Measurements from ENCODE around the gene SHROOM4.

Gene SHROOM4

DNA sequence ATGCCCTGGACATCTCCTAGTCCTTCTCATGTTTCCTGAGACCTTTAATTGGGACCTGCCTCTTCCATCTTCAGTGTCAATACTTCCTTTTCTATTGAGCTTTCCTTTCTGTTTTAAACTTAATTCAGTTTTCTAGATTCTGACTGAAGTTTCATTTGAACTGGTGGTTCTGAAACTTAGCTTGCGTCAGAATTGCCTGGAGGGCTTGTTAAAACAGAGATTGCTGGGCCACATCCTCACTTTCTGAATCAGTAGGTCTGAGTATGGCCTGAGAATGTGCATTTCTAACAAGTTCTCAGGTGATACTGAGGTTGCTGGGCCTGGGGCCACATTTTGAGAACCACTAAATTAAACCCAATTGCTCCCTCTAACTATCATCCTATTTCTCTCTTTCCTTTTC lies 191.2 kb downstream of the SHROOM4 start:
- no peak overlapping the region for H3K27ac Mint-ChIP-seq
- no peaks in the 10 kb centered on the region for H3K4me1 Mint-ChIP-seq
- no peaks in the 10 kb centered on the region for H3K9me3 Mint-ChIP-seq
- no peaks in the 10 kb centered on the region for H3K36me3 Mint-ChIP-seq
- H3K27me3 Mint-ChIP-seq = peaks cover 3% of the 10 kb centered on the region
- no peak overlapping the region for H3K4me3 Mint-ChIP-seq

DNA sequence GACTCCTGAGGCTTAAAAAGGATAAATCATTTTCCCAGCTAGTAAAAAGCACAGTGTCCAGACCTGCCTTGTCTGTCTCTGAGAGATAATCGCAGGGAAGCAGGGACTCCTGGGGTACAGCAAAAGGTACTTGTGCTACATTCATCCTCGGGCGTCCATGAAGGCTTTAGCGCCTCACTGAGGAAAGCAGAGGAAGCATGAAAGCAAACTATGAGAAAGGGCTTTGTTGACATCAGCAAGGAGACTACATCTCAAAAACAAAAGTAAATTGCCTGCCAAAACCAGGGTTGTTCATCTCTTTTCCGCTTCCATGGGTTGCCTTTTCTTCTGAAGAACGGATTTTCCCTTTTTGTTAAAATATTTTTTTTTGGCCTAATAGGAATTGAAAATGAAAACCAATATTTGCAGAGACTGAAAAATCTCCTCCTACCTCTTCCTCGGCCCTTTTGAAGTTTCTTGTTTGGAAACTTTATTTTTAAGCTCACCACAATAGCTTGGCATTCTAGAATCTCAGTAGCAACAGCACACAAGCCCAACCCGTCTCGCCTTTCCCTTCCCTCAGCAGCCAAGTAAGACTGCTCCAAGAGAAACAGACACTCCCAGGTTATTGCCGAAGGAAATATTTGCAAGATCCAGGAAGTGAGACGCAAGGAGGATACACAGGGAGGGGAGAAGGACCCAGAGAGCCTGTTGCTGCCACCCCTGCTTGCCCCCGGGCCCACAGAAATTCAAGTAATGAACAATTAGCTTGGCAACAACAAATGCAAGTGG lies 195.0 kb downstream of the SHROOM4 start:
- peaks cover 4% of the 10 kb centered on the region for H3K27me3 Mint-ChIP-seq
- no peaks in the 10 kb centered on the region for H3K4me1 Mint-ChIP-seq
- H3K36me3 Mint-ChIP-seq = no peaks in the 10 kb centered on the region
- H3K9me3 Mint-ChIP-seq = no peaks in the 10 kb centered on the region
- H3K4me3 Mint-ChIP-seq = no peak overlapping the region
- no peak overlapping the region for H3K27ac Mint-ChIP-seq

DNA sequence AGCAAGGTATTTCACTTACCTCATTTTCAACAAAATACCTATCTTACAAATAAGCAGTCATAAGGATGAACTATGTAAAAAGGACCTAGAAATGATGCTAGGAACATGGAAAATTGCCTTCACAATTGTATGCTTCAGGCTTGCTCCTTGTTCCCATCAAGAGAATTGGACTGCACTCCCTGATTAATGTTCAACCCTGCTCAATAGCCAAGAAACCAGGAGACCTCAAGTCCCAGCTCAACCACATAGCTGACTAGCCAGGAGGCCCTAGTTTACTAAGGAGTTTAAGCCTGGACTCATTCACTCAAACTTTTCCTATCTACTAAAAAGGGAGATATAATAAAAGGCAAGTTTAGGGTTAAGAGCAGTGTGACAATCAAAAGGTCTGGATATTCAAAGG lies 196.8 kb downstream of the SHROOM4 start:
- Mint-ChIP-seq H3K4me3 (no peak overlapping the region), H3K27ac (no peak overlapping the region), H3K27me3 (peaks cover 4% of the 10 kb centered on the region), H3K9me3 (no peaks in the 10 kb centered on the region), H3K36me3 (no peaks in the 10 kb centered on the region), H3K4me1 (no peaks in the 10 kb centered on the region)

DNA sequence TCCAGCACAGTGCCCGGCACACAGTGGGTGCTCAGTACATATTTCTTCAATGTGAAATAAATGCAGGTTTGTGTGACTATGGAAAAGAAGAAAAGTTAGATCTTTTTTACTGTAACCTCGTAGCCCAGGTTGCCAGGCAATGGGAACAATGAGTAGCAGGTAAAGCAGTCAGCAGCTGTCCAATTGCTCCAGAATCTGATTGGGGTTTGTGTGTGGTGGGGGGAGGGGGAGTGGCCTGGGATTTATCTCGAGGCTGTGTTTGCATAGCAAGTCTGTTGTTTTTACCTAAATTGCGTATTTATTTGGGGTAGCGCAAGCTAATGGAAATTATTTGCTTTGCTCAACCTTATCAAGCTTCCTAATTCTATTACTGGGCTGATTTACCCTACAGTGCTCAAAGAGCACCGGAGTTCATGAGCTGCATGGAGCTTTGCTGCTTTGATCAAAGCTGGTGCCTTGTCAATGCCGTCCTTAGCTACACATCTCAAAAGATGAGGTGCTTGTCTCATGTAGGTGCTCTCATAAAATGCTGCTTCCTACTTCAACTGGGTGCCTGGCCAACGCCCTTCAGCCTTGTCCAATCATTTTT lies 198.3 kb downstream of the SHROOM4 start:
- Mint-ChIP-seq H3K4me1 (no peaks in the 10 kb centered on the region), H3K36me3 (no peaks in the 10 kb centered on the region), H3K27ac (no peak overlapping the region), H3K27me3 (peaks cover 4% of the 10 kb centered on the region), H3K4me3 (no peak overlapping the region), H3K9me3 (no peaks in the 10 kb centered on the region)

DNA sequence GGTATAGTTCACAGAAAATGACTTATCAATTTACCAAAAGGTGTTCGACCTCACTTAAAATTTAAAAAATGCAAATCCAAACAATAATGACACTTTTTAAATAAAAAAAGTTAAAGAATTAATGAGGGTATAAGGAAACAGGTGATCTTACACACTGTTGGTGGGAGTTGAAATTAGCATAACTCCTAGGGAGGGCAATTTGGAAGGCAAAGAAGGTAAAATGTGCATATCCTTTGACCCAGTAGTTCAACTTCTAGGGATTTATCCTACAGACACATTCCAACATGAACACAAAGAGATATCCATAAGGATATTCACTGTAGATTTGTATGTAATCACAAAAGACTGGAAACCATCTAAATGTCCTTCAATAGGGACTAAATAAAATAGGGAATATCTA lies 199.5 kb downstream of the SHROOM4 start:
- peaks cover 3% of the 10 kb centered on the region for H3K27me3 Mint-ChIP-seq
- H3K27ac Mint-ChIP-seq = no peak overlapping the region
- no peak overlapping the region for H3K4me3 Mint-ChIP-seq
- no peaks in the 10 kb centered on the region for H3K9me3 Mint-ChIP-seq
- no peaks in the 10 kb centered on the region for H3K36me3 Mint-ChIP-seq
- no peaks in the 10 kb centered on the region for H3K4me1 Mint-ChIP-seq

DNA sequence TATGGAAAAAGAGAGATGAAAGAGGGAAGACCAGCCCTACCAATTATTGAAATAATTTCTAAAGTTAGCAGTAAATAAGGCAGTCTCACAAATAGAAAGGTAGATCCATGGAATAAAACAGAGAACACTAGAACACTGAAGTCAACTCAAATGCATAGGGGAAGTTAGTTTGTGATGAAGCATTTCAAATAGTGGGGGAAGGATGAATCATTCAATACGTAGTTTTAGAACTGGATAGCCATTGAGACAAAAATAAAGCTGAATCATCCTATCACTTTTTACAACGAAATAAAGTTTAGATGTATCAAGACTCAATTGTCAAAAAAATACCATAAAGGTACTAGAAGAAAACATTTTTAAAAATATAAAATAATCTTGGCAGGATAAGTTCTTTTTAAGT lies 200.1 kb downstream of the SHROOM4 start:
- no peaks in the 10 kb centered on the region for H3K4me1 Mint-ChIP-seq
- peaks cover 3% of the 10 kb centered on the region for H3K27me3 Mint-ChIP-seq
- no peak overlapping the region for H3K27ac Mint-ChIP-seq
- H3K9me3 Mint-ChIP-seq = no peaks in the 10 kb centered on the region
- H3K4me3 Mint-ChIP-seq = no peak overlapping the region
- H3K36me3 Mint-ChIP-seq = no peaks in the 10 kb centered on the region

DNA sequence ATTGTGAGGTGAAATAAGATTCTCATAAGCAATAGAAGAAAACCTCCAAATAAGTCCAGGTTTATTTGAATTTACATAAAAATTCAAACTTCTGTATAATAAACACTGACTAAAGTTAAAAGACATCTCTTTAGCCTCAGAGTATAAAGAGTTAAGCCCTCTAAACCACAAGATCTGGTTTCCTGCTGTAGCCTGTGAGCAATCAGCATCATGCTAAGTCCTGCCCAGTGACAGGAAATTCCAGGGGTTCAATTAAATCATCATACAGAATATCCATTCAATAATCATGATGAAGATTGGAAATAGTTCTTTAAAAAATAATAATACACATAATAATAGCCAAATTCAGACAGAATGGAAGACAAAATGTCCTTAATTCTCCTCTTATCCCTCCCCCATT lies 204.2 kb downstream of the SHROOM4 start:
- no peak overlapping the region for H3K27ac Mint-ChIP-seq
- H3K27me3 Mint-ChIP-seq = peaks cover 5% of the 10 kb centered on the region
- no peaks in the 10 kb centered on the region for H3K36me3 Mint-ChIP-seq
- no peaks in the 10 kb centered on the region for H3K4me1 Mint-ChIP-seq
- H3K4me3 Mint-ChIP-seq = no peak overlapping the region
- H3K9me3 Mint-ChIP-seq = no peaks in the 10 kb centered on the region

DNA sequence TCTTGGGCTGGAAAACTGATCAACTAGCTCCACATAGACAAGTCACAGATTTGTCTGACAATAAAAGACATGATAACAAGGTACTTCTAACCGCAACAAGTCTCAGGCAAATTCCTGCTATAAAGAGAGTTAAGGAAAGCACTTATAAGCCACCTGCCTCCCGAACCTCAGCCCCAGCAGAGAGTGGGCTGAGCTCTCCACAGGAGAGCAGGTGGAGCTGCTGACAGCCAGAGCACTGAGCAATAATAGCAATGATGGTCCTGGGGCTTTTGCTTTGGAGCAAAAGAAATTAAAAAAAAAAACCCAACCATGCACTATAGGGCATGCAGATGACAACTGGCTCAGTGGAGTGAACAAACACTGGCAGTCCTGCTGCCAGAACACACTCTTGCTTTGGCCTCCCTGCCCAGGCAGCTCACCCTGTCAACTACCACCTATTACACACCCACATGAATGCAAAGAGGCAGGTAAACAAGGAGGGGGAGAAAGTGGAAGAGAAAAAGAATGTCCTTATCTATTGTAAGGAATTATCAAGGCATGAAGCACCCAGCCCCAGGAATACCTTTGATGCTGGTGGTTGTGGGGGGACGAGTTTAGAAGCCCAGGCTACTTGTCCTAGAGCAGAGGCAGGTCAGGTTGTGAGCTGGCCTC lies 207.6 kb downstream of the SHROOM4 start:
- no peaks in the 10 kb centered on the region for H3K4me1 Mint-ChIP-seq
- no peak overlapping the region for H3K4me3 Mint-ChIP-seq
- H3K9me3 Mint-ChIP-seq = no peaks in the 10 kb centered on the region
- H3K36me3 Mint-ChIP-seq = no peaks in the 10 kb centered on the region
- no peak overlapping the region for H3K27ac Mint-ChIP-seq
- H3K27me3 Mint-ChIP-seq = peaks cover 3% of the 10 kb centered on the region

DNA sequence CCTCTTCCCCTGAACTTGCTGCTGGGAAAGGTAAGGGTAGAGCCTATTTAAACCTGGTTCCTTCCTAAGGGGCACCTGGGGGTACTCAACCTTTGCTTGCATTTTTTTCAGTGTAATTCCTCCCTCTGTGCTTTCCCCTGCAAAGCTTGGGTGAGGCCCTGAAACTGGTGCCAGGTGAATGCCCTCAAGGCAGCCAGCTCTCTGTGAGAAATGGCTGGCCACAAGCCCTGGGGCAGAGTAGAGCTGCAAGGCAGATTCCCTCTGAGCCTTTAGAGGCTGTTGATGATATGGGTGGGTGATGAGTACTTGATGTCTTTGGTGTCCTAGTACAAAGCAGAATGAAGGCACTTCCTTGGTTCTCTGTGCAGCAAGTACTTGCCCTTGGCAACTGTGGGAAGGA lies 217.9 kb downstream of the SHROOM4 start:
- Mint-ChIP-seq H3K36me3 (no peaks in the 10 kb centered on the region), H3K27ac (no peak overlapping the region), H3K4me3 (no peak overlapping the region), H3K9me3 (no peaks in the 10 kb centered on the region), H3K27me3 (peaks cover 1% of the 10 kb centered on the region), H3K4me1 (no peaks in the 10 kb centered on the region)

DNA sequence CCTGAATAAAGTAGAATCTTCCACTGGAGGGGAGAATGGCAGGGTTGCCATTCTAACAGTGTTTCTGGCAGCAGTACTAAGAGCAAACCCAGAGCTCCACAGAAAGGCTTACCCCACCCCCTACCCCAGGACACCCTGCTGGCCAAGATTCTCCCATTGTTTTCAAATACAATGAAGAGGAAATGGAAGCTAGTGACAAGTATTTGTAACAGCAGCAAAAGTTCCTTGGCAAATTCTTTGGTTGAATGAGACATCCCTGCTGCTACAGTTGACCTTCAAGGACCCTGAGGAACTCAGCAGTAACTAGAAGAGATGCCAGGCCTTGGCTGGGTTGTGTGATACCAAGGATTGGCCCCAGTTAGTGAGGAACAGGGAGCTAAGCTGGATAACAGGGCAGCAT lies 219.2 kb downstream of the SHROOM4 start:
- H3K36me3 Mint-ChIP-seq = no peaks in the 10 kb centered on the region
- H3K9me3 Mint-ChIP-seq = no peaks in the 10 kb centered on the region
- H3K27ac Mint-ChIP-seq = no peak overlapping the region
- no peak overlapping the region for H3K4me3 Mint-ChIP-seq
- no peaks in the 10 kb centered on the region for H3K4me1 Mint-ChIP-seq
- H3K27me3 Mint-ChIP-seq = peaks cover 1% of the 10 kb centered on the region

DNA sequence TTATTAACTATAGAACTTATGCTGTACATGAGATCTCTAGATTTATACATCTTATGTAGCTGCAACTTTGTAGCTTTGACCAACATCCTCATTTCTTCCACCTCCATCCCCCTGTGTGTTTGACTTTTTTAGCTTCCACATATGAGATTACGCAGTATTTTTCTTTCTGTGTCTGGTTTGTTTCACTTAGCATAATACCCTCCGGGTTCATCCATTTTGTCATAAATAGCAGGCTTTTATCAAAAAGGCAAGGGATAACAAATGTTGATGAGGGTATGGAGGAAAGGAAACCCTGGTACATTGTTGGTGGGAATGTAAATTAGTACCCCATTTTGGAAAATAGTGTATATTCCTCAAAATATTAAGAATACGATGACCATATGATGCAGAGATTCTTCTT lies 227.0 kb downstream of the SHROOM4 start:
- Mint-ChIP-seq H3K36me3 (no peaks in the 10 kb centered on the region), H3K9me3 (no peaks in the 10 kb centered on the region), H3K27ac (no peak overlapping the region), H3K27me3 (peaks cover 5% of the 10 kb centered on the region), H3K4me3 (no peak overlapping the region), H3K4me1 (no peaks in the 10 kb centered on the region)

DNA sequence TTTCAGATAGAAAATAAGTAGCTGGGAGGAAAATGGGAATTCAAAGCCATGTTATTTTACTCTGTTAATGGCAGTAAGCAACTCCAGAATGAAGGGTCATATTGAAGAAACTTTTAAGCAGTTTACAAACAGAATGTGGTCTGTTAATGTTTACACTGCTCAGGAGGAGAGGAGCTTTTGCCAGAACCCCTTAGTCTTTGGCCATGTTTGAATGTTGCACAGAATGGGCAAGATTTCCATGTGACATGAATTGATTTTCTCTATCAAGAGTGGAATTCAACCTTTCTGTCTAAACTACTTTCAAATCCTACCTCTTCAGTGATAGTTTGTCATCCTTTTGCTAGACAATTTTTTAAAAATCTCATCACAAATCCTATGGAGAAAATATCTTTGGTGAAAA lies 227.6 kb downstream of the SHROOM4 start:
- Mint-ChIP-seq H3K4me3 (no peak overlapping the region), H3K27ac (no peak overlapping the region), H3K27me3 (peaks cover 5% of the 10 kb centered on the region), H3K4me1 (no peaks in the 10 kb centered on the region), H3K9me3 (no peaks in the 10 kb centered on the region), H3K36me3 (no peaks in the 10 kb centered on the region)

DNA sequence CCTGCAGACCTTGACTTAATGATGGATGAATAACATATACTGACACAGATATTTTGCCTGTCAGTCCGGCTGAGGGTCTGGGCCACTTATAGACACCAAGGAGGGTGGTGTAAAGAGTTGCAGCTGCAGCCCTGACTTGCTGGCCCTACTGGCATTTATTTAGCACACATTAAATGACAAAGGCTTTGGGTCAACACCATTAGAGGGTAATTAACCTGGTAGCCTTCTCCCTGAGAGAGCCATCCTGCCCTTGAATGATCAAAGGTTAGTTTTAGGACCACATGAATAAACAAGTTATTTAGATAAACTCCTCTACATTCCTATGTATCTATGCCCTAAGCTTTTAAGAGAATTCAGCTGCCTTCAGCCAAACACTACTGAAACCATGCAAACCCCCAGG lies 232.6 kb downstream of the SHROOM4 start:
- peaks cover 4% of the 10 kb centered on the region for H3K4me1 Mint-ChIP-seq
- peaks cover 5% of the 10 kb centered on the region for H3K27me3 Mint-ChIP-seq
- no peak overlapping the region for H3K4me3 Mint-ChIP-seq
- H3K36me3 Mint-ChIP-seq = no peaks in the 10 kb centered on the region
- H3K27ac Mint-ChIP-seq = no peak overlapping the region
- no peaks in the 10 kb centered on the region for H3K9me3 Mint-ChIP-seq

DNA sequence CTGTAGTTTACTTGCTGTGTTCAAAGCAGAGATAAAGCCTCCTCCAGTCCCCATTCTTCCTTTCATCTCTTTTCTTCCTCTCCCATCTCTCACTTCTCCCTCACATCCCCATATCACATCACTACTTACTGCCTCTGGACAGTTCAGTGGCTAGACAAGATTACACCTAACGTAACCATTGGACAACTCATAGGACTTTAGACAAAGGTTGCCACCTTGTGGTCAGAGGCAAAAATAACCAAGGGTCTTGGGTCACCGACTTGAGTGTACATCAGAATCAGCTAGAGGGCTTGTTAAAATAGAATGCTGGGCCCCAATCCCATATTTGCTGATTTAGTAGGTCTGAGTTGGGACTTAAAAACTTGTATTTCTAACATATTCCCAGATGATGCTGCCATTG lies 234.0 kb downstream of the SHROOM4 start:
- no peak overlapping the region for H3K4me3 Mint-ChIP-seq
- H3K4me1 Mint-ChIP-seq = peaks cover 4% of the 10 kb centered on the region
- no peaks in the 10 kb centered on the region for H3K9me3 Mint-ChIP-seq
- H3K27ac Mint-ChIP-seq = no peak overlapping the region
- H3K36me3 Mint-ChIP-seq = no peaks in the 10 kb centered on the region
- H3K27me3 Mint-ChIP-seq = peaks cover 1% of the 10 kb centered on the region

DNA sequence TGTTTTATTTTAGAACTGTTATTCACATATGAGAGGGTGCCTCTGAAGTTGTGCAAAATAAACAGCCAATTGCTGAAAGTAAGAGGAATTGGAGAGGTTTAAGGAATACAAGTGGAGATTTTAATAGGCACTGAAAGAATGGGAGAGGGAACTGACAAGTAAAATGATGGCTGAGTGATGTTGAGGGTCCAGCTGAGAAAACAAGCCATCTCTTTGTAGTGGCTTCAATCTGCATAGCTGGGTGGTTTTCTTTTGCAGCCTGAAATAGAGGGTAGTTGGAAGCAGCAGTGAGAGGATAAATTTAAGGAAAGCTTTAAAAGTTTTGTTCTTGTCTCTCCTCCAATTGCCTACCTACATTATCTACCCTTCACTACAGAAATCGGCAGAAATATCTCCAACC lies 236.7 kb downstream of the SHROOM4 start:
- H3K27ac Mint-ChIP-seq = no peak overlapping the region
- no peaks in the 10 kb centered on the region for H3K36me3 Mint-ChIP-seq
- no peak overlapping the region for H3K4me3 Mint-ChIP-seq
- peaks cover 1% of the 10 kb centered on the region for H3K27me3 Mint-ChIP-seq
- no peaks in the 10 kb centered on the region for H3K9me3 Mint-ChIP-seq
- peaks cover 4% of the 10 kb centered on the region for H3K4me1 Mint-ChIP-seq

DNA sequence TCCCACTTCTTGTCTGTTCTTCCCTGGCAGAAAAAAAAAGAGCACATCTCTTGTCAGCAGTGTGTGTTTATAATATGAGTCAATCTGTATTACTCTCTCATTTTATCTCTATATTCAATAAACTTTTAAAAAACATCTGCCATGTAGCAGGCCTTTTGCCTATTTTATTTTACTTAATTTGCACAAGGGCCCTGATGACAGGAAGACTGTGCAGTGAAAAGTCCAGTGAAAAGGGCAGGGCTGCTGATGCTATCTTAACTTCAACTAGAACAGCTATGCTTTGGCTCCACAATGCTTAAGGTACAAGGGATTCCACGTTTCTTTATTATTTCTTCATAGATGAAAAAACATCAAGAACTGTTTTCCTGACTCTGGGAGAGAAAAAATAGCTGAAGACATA lies 246.4 kb downstream of the SHROOM4 start:
- Mint-ChIP-seq H3K36me3 (peaks cover 2% of the 10 kb centered on the region), H3K27ac (no peak overlapping the region), H3K9me3 (no peaks in the 10 kb centered on the region), H3K4me3 (no peak overlapping the region), H3K27me3 (no peaks in the 10 kb centered on the region), H3K4me1 (no peaks in the 10 kb centered on the region)
